HEK293T (cell line): ENCODE measurements around the gene TLX3.

Source experiments
- ELF4 ChIP-seq: fragments of 450-650 bp; IDR thresholded peaks from 2 replicates; pipeline ENCODE4 v1.6.1; 2017; ENCODE audit warnings: antibody characterized with exemption
- FOXA1 ChIP-seq: fragments of 450-650 bp; IDR thresholded peaks from 2 replicates; pipeline ENCODE4 v1.6.1; 2016; ENCODE audit warnings: mild to moderate bottlenecking
- LEF1 ChIP-seq: fragments of 450-650 bp; IDR thresholded peaks from 2 replicates; pipeline ENCODE4 v1.6.1; 2017; ENCODE audit warnings: mild to moderate bottlenecking, borderline replicate concordance
- NFRKB ChIP-seq: fragments of 450-650 bp; IDR thresholded peaks from 2 replicates; pipeline ENCODE4 v1.6.1; 2016; ENCODE audit warnings: mild to moderate bottlenecking, moderate library complexity
- SP1 ChIP-seq: fragments of 450-650 bp; IDR thresholded peaks from 2 replicates; pipeline ENCODE4 v1.6.1; 2017
- TARDBP ChIP-seq: fragments of 450-650 bp; IDR thresholded peaks from 2 replicates; pipeline ENCODE4 v1.6.1; 2016
- ZNF384 ChIP-seq: fragments of 450-650 bp; IDR thresholded peaks from 2 replicates; pipeline ENCODE4 v1.6.1; 2016

DNA sequence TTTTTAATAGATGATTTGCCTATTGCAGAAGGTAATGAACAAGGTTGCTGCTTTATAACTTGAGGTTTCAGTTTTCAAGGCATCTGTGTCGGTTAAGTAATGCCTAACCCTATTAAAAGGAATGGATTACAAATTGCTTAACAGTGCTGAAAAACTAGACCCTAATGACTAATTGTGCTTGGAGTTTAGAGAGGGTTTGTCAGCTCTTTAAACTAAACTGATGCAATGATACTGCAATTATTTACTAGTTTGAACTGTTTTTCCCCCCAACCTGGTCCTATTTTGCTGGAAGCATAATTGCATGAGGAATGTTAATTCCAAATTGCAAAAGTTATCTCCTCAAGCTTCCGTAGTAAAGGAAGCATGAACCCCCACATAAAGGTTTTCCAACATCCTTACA is 39.3 kb upstream of the TLX3 start:
- no peak for TF ChIP-seq LEF1
- TF ChIP-seq ELF4, result no peak
- no peak for TF ChIP-seq TARDBP
- TF ChIP-seq ZNF384, result no peak
- no peak for TF ChIP-seq FOXA1
- no peak for TF ChIP-seq NFRKB
- no peak for TF ChIP-seq SP1
